ENCODE results near the gene SLC1A2.

The SLC1A2 gene

GRCh38 chr11:35348898-35349687, 70.3 kb downstream of the SLC1A2 start:
- no peak for DNase-seq (ENCODE audit: low spot score)

GRCh38 chr11:35347921-35348331, 71.4 kb downstream of the SLC1A2 start:
- no peak for DNase-seq (ENCODE audit: low spot score)

GRCh38 chr11:35347173-35347878, 72.0 kb downstream of the SLC1A2 start:
- DNase-seq (ENCODE audit: low spot score): no peak

- no peak for DNase-seq (ENCODE audit: low spot score)
Measured at GRCh38 chr11:35346472-35347156, 72.7 kb downstream of the SLC1A2 start.

- DNase-seq (ENCODE audit: low spot score): no peak
Measured at GRCh38 chr11:35344681-35345574, 74.4 kb downstream of the SLC1A2 start.

- no peak for DNase-seq (ENCODE audit: low spot score)
Measured at GRCh38 chr11:35343033-35343598, 76.2 kb downstream of the SLC1A2 start.

- DNase-seq (ENCODE audit: low spot score): no peak
Measured at GRCh38 chr11:35340715-35341114, 78.6 kb downstream of the SLC1A2 start.

- no peak for DNase-seq (ENCODE audit: low spot score)
Measured at GRCh38 chr11:35340071-35340470, 79.3 kb downstream of the SLC1A2 start.

- no peak for DNase-seq (ENCODE audit: low spot score)
Measured at GRCh38 chr11:35338921-35339320, 80.4 kb downstream of the SLC1A2 start.

- no peak for DNase-seq (ENCODE audit: low spot score)
Measured at GRCh38 chr11:35337914-35338305, 81.4 kb downstream of the SLC1A2 start.

GRCh38 chr11:35337136-35337913, 82.0 kb downstream of the SLC1A2 start:
- DNase-seq (ENCODE audit: low spot score): no peak

GRCh38 chr11:35336726-35337125, 82.6 kb downstream of the SLC1A2 start:
- no peak for DNase-seq (ENCODE audit: low spot score)

- DNase-seq (ENCODE audit: low spot score): no peak
Measured at GRCh38 chr11:35335226-35335625, 84.1 kb downstream of the SLC1A2 start.

GRCh38 chr11:35334385-35335090, 84.8 kb downstream of the SLC1A2 start:
- DNase-seq (ENCODE audit: low spot score): no peak

- no peak for DNase-seq (ENCODE audit: low spot score)
Measured at GRCh38 chr11:35332524-35332923, 86.8 kb downstream of the SLC1A2 start.

GRCh38 chr11:35330931-35331330, 88.4 kb downstream of the SLC1A2 start:
- DNase-seq (ENCODE audit: low spot score): no peak

GRCh38 chr11:35330156-35330889, 89.0 kb downstream of the SLC1A2 start:
- DNase-seq (ENCODE audit: low spot score): no peak

- DNase-seq (ENCODE audit: low spot score): no peak
Measured at GRCh38 chr11:35327829-35328228, 91.5 kb downstream of the SLC1A2 start.

- no peak for DNase-seq (ENCODE audit: low spot score)
Measured at GRCh38 chr11:35326266-35326879, 93.0 kb downstream of the SLC1A2 start.

All from HuH-7 (cell line).